ENCODE results near the gene FOXI1. TPM values are rescaled to one million over a fixed set of nuclear protein-coding genes. Genes with fewer than 3 reads are reported as not detected.

Gene FOXI1
- total RNA-seq, 1 donor from 2014 or later: not detected

DNA sequence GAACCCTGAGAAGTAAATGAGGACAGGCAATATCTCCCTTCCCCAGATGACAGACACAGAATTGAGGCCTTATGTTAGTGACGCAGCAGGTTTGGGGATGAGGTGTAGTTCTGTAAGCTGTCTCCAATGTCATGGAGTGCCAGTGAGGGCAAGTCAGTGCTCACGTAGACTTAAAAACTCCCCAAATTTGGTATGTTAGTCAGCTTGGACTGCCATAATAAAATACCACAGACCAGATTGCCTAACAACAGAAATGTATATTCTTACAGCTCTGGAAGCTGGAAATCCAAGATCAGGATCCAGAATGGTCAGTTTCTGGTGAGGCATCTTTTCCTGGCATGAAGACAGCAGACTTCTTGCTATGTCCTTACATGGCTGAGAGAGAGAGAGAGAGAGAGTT is 14.9 kb downstream of the FOXI1 start:
- Histone ChIP-seq H3K36me3 (ENCODE audit: insufficient read depth, low read length) (no peaks in the 10 kb centered on the region), H3K9ac (ENCODE audit: low read length) (no peak overlapping the region), H3K4me3 (ENCODE audit: insufficient read depth, low read depth, low read length) (no peak overlapping the region), H4K20me1 (ENCODE audit: insufficient read depth, low read length) (no peaks in the 10 kb centered on the region), H3K79me2 (ENCODE audit: insufficient read depth, low read length) (no peaks in the 10 kb centered on the region), H3K9me3 (ENCODE audit: insufficient read depth, low read depth, low read length) (no peaks in the 10 kb centered on the region), H3K27ac (ENCODE audit: low read depth, low read length) (no peak overlapping the region), H3K27me3 (ENCODE audit: insufficient read depth, low read length) (no peaks in the 10 kb centered on the region), H3K4me2 (ENCODE audit: low read length) (no peak overlapping the region), H3K4me1 (ENCODE audit: insufficient read depth, low read length) (no peaks in the 10 kb centered on the region), H2AFZ (ENCODE audit: low read depth, low read length) (no peak overlapping the region)
- Mint-ChIP-seq H3K9me3 (ENCODE audit: unreplicated experiment) (no peaks in the 10 kb centered on the region), H3K4me1 (ENCODE audit: low read depth, unreplicated experiment) (peaks cover 13% of the 10 kb centered on the region), H3K36me3 (ENCODE audit: low read depth, unreplicated experiment) (no peaks in the 10 kb centered on the region), H3K4me3 (ENCODE audit: unreplicated experiment) (no peak overlapping the region), H3K27ac (ENCODE audit: unreplicated experiment) (no peak overlapping the region), H3K27me3 (ENCODE audit: low read depth, unreplicated experiment) (peaks cover 9% of the 10 kb centered on the region)
- DNase-seq (ENCODE audit: low read depth) (peak; percentile 69), FAIRE-seq (peak; percentile 71)
- TF ChIP-seq, protein P1, sequence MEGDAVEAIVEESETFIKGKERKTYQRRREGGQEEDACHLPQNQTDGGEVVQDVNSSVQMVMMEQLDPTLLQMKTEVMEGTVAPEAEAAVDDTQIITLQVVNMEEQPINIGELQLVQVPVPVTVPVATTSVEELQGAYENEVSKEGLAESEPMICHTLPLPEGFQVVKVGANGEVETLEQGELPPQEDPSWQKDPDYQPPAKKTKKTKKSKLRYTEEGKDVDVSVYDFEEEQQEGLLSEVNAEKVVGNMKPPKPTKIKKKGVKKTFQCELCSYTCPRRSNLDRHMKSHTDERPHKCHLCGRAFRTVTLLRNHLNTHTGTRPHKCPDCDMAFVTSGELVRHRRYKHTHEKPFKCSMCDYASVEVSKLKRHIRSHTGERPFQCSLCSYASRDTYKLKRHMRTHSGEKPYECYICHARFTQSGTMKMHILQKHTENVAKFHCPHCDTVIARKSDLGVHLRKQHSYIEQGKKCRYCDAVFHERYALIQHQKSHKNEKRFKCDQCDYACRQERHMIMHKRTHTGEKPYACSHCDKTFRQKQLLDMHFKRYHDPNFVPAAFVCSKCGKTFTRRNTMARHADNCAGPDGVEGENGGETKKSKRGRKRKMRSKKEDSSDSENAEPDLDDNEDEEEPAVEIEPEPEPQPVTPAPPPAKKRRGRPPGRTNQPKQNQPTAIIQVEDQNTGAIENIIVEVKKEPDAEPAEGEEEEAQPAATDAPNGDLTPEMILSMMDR (IDR thresholded peaks at IDR 0.05; ENCODE audit: insufficient read depth, low read depth, low read length): no peak
- no peak for TF ChIP-seq EZH2 (IDR thresholded peaks at IDR 0.05; ENCODE audit: insufficient read depth, low read length)

DNA sequence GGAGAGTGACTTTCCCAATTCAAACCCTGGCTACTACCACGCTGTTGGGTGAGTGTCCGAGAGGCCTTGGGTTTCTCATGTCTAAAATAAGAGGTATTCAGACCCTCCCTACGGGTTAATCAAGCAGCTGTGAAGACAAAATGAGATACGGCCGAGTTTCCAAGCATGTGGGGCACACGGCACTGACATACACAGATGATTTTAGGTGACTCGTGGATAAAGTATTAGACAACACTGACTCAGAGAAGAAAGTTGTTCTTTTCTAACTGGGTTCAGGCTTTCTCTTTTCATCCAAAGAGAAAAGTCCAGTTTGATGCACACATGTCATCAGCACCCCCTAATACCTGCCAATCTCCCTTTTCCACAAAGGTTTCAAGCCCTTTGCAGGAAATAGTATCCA is 15.6 kb downstream of the FOXI1 start:
- Histone ChIP-seq H3K9me3 (ENCODE audit: insufficient read depth, low read depth, low read length) (no peaks in the 10 kb centered on the region), H4K20me1 (ENCODE audit: insufficient read depth, low read length) (no peaks in the 10 kb centered on the region), H2AFZ (ENCODE audit: low read depth, low read length) (peak overlapping the region; percentile 39), H3K9ac (ENCODE audit: low read length) (no peak overlapping the region), H3K4me1 (ENCODE audit: insufficient read depth, low read length) (no peaks in the 10 kb centered on the region), H3K79me2 (ENCODE audit: insufficient read depth, low read length) (no peaks in the 10 kb centered on the region), H3K4me3 (ENCODE audit: insufficient read depth, low read depth, low read length) (no peak overlapping the region), H3K27me3 (ENCODE audit: insufficient read depth, low read length) (no peaks in the 10 kb centered on the region), H3K36me3 (ENCODE audit: insufficient read depth, low read length) (no peaks in the 10 kb centered on the region), H3K4me2 (ENCODE audit: low read length) (peak overlapping the region; percentile 2), H3K27ac (ENCODE audit: low read depth, low read length) (no peak overlapping the region)
- H3K4me1 Mint-ChIP-seq (ENCODE audit: low read depth, unreplicated experiment): peaks cover 13% of the 10 kb centered on the region
- H3K4me3 Mint-ChIP-seq (ENCODE audit: unreplicated experiment): no peak overlapping the region
- no peak for TF ChIP-seq EZH2 (IDR thresholded peaks at IDR 0.05; ENCODE audit: insufficient read depth, low read length)
- TF ChIP-seq, protein P1 (IDR thresholded peaks at IDR 0.05; ENCODE audit: insufficient read depth, low read depth, low read length): no peak
- DNase-seq (ENCODE audit: low read depth): no peak
- H3K36me3 Mint-ChIP-seq (ENCODE audit: low read depth, unreplicated experiment): no peaks in the 10 kb centered on the region
- no peaks in the 10 kb centered on the region for H3K9me3 Mint-ChIP-seq (ENCODE audit: unreplicated experiment)
- peaks cover 9% of the 10 kb centered on the region for H3K27me3 Mint-ChIP-seq (ENCODE audit: low read depth, unreplicated experiment)
- H3K27ac Mint-ChIP-seq (ENCODE audit: unreplicated experiment): peak overlapping the region; percentile 41
- FAIRE-seq: no peak

DNA sequence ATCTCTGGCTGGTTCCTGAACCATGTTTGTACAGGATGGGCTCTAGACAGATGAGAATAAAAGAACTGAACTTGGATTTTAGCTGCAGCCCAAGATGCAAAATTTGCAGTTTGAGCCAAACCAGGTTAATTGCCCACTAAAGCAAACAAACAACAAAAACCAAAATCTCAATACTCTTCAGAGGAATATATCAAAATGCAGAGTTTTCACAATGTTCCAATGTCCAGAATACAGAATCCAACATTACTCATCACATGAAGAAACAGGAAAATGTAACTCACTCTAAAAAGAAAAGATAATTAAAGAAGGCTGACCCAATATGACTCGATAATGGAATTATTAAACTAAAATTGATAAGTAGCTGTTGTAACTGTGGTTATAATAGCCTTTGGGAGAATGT is 20.4 kb downstream of the FOXI1 start:
- no peaks in the 10 kb centered on the region for H3K9me3 ChIP-seq (ENCODE audit: insufficient read depth, low read depth, low read length)

More for the DNA sequence above, 20.4 kb downstream of the FOXI1 start:
- Mint-ChIP-seq H3K4me3 (ENCODE audit: unreplicated experiment) (no peak overlapping the region), H3K36me3 (ENCODE audit: low read depth, unreplicated experiment) (no peaks in the 10 kb centered on the region), H3K27me3 (ENCODE audit: low read depth, unreplicated experiment) (no peaks in the 10 kb centered on the region), H3K4me1 (ENCODE audit: low read depth, unreplicated experiment) (peaks cover 8% of the 10 kb centered on the region), H3K27ac (ENCODE audit: unreplicated experiment) (no peak overlapping the region), H3K9me3 (ENCODE audit: unreplicated experiment) (no peaks in the 10 kb centered on the region)
- H3K36me3 ChIP-seq (ENCODE audit: insufficient read depth, low read length): no peaks in the 10 kb centered on the region
- H3K27me3 ChIP-seq (ENCODE audit: insufficient read depth, low read length): no peaks in the 10 kb centered on the region
- H3K9ac ChIP-seq (ENCODE audit: low read length): no peak overlapping the region
- DNase-seq (ENCODE audit: low read depth): no peak
- no peak overlapping the region for H3K4me2 ChIP-seq (ENCODE audit: low read length)
- H2AFZ ChIP-seq (ENCODE audit: low read depth, low read length): no peak overlapping the region
- TF ChIP-seq, protein P1 (IDR thresholded peaks at IDR 0.05; ENCODE audit: insufficient read depth, low read depth, low read length): no peak
- no peak for TF ChIP-seq EZH2 (IDR thresholded peaks at IDR 0.05; ENCODE audit: insufficient read depth, low read length)
- FAIRE-seq: no peak
- H3K4me1 ChIP-seq (ENCODE audit: insufficient read depth, low read length): no peaks in the 10 kb centered on the region
- no peak overlapping the region for H3K27ac ChIP-seq (ENCODE audit: low read depth, low read length)
- H3K79me2 ChIP-seq (ENCODE audit: insufficient read depth, low read length): no peaks in the 10 kb centered on the region
- H4K20me1 ChIP-seq (ENCODE audit: insufficient read depth, low read length): no peaks in the 10 kb centered on the region
- H3K4me3 ChIP-seq (ENCODE audit: insufficient read depth, low read depth, low read length): no peak overlapping the region
